ENCODE results near the gene ZNF746. TPM values are rescaled to one million over a fixed set of nuclear protein-coding genes. Genes with fewer than 3 reads are reported as not detected.

ZNF746 gene
- total and polyA plus RNA-seq, 10 of the 15 experiments (the other 5 are each of a cell fraction or from before 2014, with no cell fraction given): 1.2 to 19.0 (median 6.3) TPM

DNA sequence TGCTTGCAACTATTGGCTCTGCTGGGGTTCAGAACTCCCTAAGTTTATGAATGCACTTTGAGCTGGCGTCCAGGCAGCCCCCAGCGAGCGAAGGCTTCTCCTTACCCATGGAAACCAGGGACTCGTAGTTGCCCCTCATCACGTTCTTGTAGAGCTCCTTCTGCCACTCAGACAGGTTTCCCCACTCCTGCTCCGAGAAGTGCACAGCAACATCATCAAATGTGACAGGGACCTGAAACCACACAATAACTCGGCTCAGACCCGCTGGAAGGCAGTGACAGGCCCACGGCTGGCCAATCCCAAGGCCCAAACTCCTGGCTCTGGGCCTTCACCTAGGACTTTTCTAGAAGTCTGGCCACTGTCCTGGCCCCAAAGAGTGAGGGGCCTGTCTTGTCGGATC is 43.6 kb downstream of the ZNF746 start:
- peaks cover 3% of the 10 kb centered on the region for H3K79me2 ChIP-seq (ENCODE audit: control insufficient read depth, insufficient read depth, low read length)
- ChIA-PET RAD21 (ENCODE audit: unreplicated experiment) (no interaction called here), SMC1A (ENCODE audit: uncharacterized antibody, unreplicated experiment) (no interaction called here), POLR2A (no interaction called here), CTCF (no interaction called here)
- in situ Hi-C loops (cut with MboI): no loop called here
- H3K4me1 ChIP-seq (ENCODE audit: control insufficient read depth, insufficient read depth, low read length): 0 out of 2 replicates have a peak, but pooled peaks cover 6% of the 10 kb centered on the region
- ATAC-seq (no peak), DNase-seq (ENCODE audit: low read depth, low spot score) (no peak), FAIRE-seq (no peak)
- no peaks in the 10 kb centered on the region for H3K9me3 ChIP-seq (replicated peaks; ENCODE audit: control insufficient read depth, insufficient read depth, low read length)
- no TSS peak for BruUV-seq (replicated peaks)
- WGBS (ENCODE audit: insufficient coverage, insufficient replicate concordance, low lambda C conversion rate, missing lambda C conversion rate): 94% methylated on average over 10 of the region's 10 CpGs
- intact Hi-C loops (cut with micrococcal nuclease; ENCODE audit: unreplicated experiment): no loop called here
- no peaks in the 10 kb centered on the region for H3K27me3 ChIP-seq (replicated peaks in 1 of 2; ENCODE audit: control insufficient read depth in 2 of 2, insufficient read depth in 2 of 2, low read length in 1 of 2)
- H2AFZ ChIP-seq (ENCODE audit: control insufficient read depth, low read depth, low read length): no peak overlapping the region
- peaks cover 4 to 17% of the 10 kb centered on the region in 2 experiments; a peak in 3 of 4 replicates for H3K36me3 ChIP-seq (ENCODE audit: control insufficient read depth in 2 of 2, insufficient read depth in 2 of 2, low read length in 1 of 2)
- no peak overlapping the region for H3K27ac ChIP-seq (ENCODE audit: control insufficient read depth, insufficient read depth)
- no peak overlapping the region for H3K4me2 ChIP-seq (ENCODE audit: control insufficient read depth, insufficient read depth)
- no peak overlapping the region for H3K9ac ChIP-seq (ENCODE audit: control insufficient read depth, insufficient read depth, low read length)
- H4K20me1 ChIP-seq (ENCODE audit: control insufficient read depth, insufficient read depth): no peaks in the 10 kb centered on the region
- H3K4me3 ChIP-seq: no peak overlapping the region
- no peak for TF ChIP-seq PAX8 (IDR thresholded peaks at IDR 0.05)
- no peak for TF ChIP-seq YY1 (IDR thresholded peaks at IDR 0.05; ENCODE audit: low read depth, low read length)
- TF ChIP-seq, protein P1, sequence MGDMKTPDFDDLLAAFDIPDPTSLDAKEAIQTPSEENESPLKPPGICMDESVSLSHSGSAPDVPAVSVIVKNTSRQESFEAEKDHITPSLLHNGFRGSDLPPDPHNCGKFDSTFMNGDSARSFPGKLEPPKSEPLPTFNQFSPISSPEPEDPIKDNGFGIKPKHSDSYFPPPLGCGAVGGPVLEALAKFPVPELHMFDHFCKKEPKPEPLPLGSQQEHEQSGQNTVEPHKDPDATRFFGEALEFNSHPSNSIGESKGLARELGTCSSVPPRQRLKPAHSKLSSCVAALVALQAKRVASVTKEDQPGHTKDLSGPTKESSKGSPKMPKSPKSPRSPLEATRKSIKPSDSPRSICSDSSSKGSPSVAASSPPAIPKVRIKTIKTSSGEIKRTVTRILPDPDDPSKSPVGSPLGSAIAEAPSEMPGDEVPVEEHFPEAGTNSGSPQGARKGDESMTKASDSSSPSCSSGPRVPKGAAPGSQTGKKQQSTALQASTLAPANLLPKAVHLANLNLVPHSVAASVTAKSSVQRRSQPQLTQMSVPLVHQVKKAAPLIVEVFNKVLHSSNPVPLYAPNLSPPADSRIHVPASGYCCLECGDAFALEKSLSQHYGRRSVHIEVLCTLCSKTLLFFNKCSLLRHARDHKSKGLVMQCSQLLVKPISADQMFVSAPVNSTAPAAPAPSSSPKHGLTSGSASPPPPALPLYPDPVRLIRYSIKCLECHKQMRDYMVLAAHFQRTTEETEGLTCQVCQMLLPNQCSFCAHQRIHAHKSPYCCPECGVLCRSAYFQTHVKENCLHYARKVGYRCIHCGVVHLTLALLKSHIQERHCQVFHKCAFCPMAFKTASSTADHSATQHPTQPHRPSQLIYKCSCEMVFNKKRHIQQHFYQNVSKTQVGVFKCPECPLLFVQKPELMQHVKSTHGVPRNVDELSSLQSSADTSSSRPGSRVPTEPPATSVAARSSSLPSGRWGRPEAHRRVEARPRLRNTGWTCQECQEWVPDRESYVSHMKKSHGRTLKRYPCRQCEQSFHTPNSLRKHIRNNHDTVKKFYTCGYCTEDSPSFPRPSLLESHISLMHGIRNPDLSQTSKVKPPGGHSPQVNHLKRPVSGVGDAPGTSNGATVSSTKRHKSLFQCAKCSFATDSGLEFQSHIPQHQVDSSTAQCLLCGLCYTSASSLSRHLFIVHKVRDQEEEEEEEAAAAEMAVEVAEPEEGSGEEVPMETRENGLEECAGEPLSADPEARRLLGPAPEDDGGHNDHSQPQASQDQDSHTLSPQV (IDR thresholded peaks at IDR 0.05): no peak
- no peak for TF ChIP-seq CHD1 (IDR thresholded peaks at IDR 0.05; ENCODE audit: low read depth, low read length)
- no peak for TF ChIP-seq GATAD2B (conservative IDR thresholded peaks at IDR 0.05; ENCODE audit: low read depth)
- TF ChIP-seq, protein P2, sequence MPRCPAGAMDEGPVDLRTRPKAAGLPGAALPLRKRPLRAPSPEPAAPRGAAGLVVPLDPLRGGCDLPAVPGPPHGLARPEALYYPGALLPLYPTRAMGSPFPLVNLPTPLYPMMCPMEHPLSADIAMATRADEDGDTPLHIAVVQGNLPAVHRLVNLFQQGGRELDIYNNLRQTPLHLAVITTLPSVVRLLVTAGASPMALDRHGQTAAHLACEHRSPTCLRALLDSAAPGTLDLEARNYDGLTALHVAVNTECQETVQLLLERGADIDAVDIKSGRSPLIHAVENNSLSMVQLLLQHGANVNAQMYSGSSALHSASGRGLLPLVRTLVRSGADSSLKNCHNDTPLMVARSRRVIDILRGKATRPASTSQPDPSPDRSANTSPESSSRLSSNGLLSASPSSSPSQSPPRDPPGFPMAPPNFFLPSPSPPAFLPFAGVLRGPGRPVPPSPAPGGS (IDR thresholded peaks at IDR 0.05; ENCODE audit: borderline replicate concordance, insufficient read depth, low read depth, low read length, poor library complexity, severe bottlenecking): no peak
- TF ChIP-seq, protein P3, sequence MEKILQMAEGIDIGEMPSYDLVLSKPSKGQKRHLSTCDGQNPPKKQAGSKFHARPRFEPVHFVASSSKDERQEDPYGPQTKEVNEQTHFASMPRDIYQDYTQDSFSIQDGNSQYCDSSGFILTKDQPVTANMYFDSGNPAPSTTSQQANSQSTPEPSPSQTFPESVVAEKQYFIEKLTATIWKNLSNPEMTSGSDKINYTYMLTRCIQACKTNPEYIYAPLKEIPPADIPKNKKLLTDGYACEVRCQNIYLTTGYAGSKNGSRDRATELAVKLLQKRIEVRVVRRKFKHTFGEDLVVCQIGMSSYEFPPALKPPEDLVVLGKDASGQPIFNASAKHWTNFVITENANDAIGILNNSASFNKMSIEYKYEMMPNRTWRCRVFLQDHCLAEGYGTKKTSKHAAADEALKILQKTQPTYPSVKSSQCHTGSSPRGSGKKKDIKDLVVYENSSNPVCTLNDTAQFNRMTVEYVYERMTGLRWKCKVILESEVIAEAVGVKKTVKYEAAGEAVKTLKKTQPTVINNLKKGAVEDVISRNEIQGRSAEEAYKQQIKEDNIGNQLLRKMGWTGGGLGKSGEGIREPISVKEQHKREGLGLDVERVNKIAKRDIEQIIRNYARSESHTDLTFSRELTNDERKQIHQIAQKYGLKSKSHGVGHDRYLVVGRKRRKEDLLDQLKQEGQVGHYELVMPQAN (conservative IDR thresholded peaks at IDR 0.05): no peak
- no peak for TF ChIP-seq ETV6 (conservative IDR thresholded peaks at IDR 0.05 in 1 of 2, IDR thresholded peaks at IDR 0.05 in 1 of 2; ENCODE audit: borderline replicate concordance in 1 of 2, low read depth in 1 of 2)
- TF ChIP-seq NRF1 (conservative IDR thresholded peaks at IDR 0.05; ENCODE audit: low read depth, low read length): no peak
- no peak for TF ChIP-seq POLR2A (IDR thresholded peaks at IDR 0.05; ENCODE audit: low read depth, low read length)
- TF ChIP-seq, protein P4, sequence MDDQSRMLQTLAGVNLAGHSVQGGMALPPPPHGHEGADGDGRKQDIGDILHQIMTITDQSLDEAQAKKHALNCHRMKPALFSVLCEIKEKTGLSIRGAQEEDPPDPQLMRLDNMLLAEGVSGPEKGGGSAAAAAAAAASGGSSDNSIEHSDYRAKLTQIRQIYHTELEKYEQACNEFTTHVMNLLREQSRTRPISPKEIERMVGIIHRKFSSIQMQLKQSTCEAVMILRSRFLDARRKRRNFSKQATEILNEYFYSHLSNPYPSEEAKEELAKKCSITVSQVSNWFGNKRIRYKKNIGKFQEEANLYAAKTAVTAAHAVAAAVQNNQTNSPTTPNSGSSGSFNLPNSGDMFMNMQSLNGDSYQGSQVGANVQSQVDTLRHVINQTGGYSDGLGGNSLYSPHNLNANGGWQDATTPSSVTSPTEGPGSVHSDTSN (IDR thresholded peaks at IDR 0.05; ENCODE audit: insufficient replicate concordance, low read depth, low read length): no peak
- no peak for TF ChIP-seq TCF12 (IDR thresholded peaks at IDR 0.05; ENCODE audit: low read depth, low read length)
- TF ChIP-seq CBFB (IDR thresholded peaks at IDR 0.05; ENCODE audit: low read depth): no peak
- no peak for TF ChIP-seq CREM (IDR thresholded peaks at IDR 0.05; ENCODE audit: low read depth)
- TF ChIP-seq TCF7 (IDR thresholded peaks at IDR 0.05; ENCODE audit: borderline replicate concordance): no peak
- TF ChIP-seq ESRRA (IDR thresholded peaks at IDR 0.05; ENCODE audit: low read length): no peak
- no peak for TF ChIP-seq KLF5 (IDR thresholded peaks at IDR 0.05; ENCODE audit: partially characterized antibody)
- no peak for TF ChIP-seq ZNF24 (IDR thresholded peaks at IDR 0.05)
